ENCODE results near the gene GLRX. TPM values are rescaled to one million over a fixed set of nuclear protein-coding genes. Genes with fewer than 3 reads are reported as not detected.

The GLRX gene
- total and polyA plus RNA-seq, 10 of the 15 experiments (the other 5 are each of a cell fraction or from before 2014, with no cell fraction given), result 63.0 to 366 (median 186) TPM

DNA sequence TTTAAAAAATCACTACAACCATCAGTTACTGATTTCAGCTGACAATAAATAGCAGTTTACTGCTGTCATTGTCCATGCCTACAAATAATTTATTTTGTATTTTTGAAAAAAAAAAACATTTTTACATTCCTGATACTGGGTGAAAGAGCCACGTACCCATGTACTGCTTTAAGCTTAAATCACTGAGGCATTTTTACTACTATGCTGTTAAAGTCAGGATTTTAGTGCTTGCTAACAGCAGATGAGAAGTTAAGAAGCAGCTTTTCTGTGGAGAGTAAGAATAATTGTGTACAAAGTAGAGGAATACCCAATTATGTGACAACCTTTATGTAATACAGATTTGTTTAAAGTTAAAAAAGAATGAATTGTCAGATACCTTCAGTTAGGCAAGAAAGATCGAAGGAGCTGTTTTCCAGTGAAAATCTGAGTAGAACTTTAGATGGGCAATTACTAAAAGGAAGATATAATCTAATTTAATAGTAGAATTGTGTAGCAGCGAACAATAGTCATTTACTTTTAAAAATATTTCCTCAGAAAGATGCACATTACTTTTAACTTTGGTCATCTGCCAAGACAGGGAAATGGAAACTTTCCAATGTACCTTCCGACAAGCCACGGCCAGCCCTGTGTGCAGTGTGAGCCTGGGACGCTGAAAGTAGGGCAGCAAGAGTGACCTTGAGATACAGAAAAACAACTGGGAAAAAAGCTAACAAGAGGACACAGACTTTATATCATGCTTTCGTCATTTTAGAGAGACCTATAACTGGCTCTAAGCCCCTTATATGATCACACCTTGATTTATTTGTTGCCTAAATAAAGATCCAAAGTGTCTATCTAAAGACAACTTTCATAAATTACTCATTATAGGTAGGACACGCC lies 51.5 kb downstream of the GLRX start (continued):
- TF ChIP-seq, protein P1, sequence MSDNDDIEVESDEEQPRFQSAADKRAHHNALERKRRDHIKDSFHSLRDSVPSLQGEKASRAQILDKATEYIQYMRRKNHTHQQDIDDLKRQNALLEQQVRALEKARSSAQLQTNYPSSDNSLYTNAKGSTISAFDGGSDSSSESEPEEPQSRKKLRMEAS (IDR thresholded peaks at IDR 0.05; ENCODE audit: low read depth, low read length), result no peak
- TF ChIP-seq NBN (IDR thresholded peaks at IDR 0.05), result no peak
- TF ChIP-seq ZNF622 (IDR thresholded peaks at IDR 0.05), result no peak
- no peak for TF ChIP-seq NR2C1 (IDR thresholded peaks at IDR 0.05)
- TF ChIP-seq ZZZ3 (IDR thresholded peaks at IDR 0.05; ENCODE audit: control insufficient read depth, insufficient read length, low read depth), result no peak
- TF ChIP-seq POU2F2 (IDR thresholded peaks at IDR 0.05; ENCODE audit: borderline replicate concordance, low read depth, low read length), result no peak
- no peak for TF ChIP-seq KLF5 (IDR thresholded peaks at IDR 0.05; ENCODE audit: partially characterized antibody)

DNA sequence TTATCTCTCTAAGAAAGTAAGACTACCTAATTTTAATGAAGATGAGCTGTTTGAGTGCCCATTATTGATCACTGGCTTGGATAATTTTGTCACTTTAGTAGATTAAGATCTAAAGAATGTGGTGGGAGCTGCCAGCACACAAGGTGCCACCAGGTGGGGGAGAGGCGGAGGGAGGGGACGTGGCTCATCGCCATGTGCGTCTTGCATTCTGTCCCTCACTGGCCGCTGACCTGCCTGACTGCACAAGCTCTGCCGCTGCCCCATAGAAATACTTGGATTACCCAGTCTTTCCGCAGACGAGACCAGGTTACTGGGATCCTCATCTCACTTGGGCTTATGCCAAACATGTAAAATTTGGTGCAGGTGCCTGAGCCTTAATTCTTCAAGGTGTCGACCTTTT lies 53.8 kb downstream of the GLRX start:
- ChIA-PET CTCF (interaction anchor here (0.5 to 6.3 kb wide), 6 partner anchors 12 to 182 kb away, joined by 3 to 61 read pairs (median 12); partner anchors contain the start of gene RFESD), POLR2A (interaction anchor here (0.7 to 0.9 kb wide), 2 partner anchors 9 to 105 kb away, joined by 3 read pairs; no protein-coding TSS in a partner anchor), RAD21 (ENCODE audit: unreplicated experiment) (interaction anchor here (1.1 to 2.1 kb wide), 5 partner anchors 12 to 105 kb away, joined by 3 to 9 read pairs (median 4); no protein-coding TSS in a partner anchor), SMC1A (ENCODE audit: uncharacterized antibody, unreplicated experiment) (interaction anchor here (0.6 to 5.3 kb wide), 13 partner anchors 10 to 127 kb away, joined by 3 to 52 read pairs (median 4); partner anchors contain the start of gene GLRX)
- FAIRE-seq, result no peak
- Histone ChIP-seq H4K20me1 (ENCODE audit: control insufficient read depth, insufficient read depth) (no peaks in the 10 kb centered on the region), H3K27ac (ENCODE audit: control insufficient read depth, insufficient read depth) (no peak overlapping the region), H3K9ac (ENCODE audit: control insufficient read depth, insufficient read depth, low read length) (no peak overlapping the region), H3K4me1 (ENCODE audit: control insufficient read depth, insufficient read depth, low read length) (peaks cover 4% of the 10 kb centered on the region; the same call in 1 of the 2 replicates), H3K36me3 (ENCODE audit: control insufficient read depth in 2 of 2, insufficient read depth in 2 of 2, low read length in 1 of 2) (no peaks in the 10 kb centered on the region), H3K79me2 (ENCODE audit: control insufficient read depth, insufficient read depth, low read length) (no peaks in the 10 kb centered on the region), H3K9me3 (replicated peaks; ENCODE audit: control insufficient read depth, insufficient read depth, low read length) (no peaks in the 10 kb centered on the region), H3K4me2 (ENCODE audit: control insufficient read depth, insufficient read depth) (no peak overlapping the region), H2AFZ (ENCODE audit: control insufficient read depth, low read depth, low read length) (no peak overlapping the region), H3K4me3 (no peak overlapping the region), H3K27me3 (replicated peaks in 1 of 2; ENCODE audit: control insufficient read depth in 2 of 2, insufficient read depth in 2 of 2, low read length in 1 of 2) (no peaks in the 10 kb centered on the region)
- intact Hi-C loops (cut with micrococcal nuclease; ENCODE audit: unreplicated experiment) (no loop called here), in situ Hi-C loops (cut with MboI) (no loop called here)
- DNase-seq (ENCODE audit: low read depth, low spot score), result no peak
- TF ChIP-seq MYB (IDR thresholded peaks at IDR 0.05; ENCODE audit: borderline replicate concordance, low read depth, low read length) (no peak), EZH2 (IDR thresholded peaks at IDR 0.05; ENCODE audit: borderline replicate concordance, control insufficient read depth, low read depth, low read length) (no peak), KDM1A (IDR thresholded peaks at IDR 0.05; ENCODE audit: borderline replicate concordance) (no peak), RAD21 (IDR thresholded peaks at IDR 0.05; ENCODE audit: insufficient read depth, low read depth, low read length) (no peak)
- 91% methylated on average over 9 of the region's 9 CpGs for WGBS (ENCODE audit: insufficient coverage, insufficient replicate concordance, low lambda C conversion rate, missing lambda C conversion rate)
- ATAC-seq, result no peak
- BruUV-seq (replicated peaks), result no TSS peak
